K562 (cell line): ENCODE measurements around the gene PBRM1. TPM values are rescaled to one million over a fixed set of nuclear protein-coding genes. Genes with fewer than 3 reads are reported as not detected.

ENCODE experiments used
- CTBP1 ChIP-seq: fragments of 450-650 bp; IDR thresholded peaks from 2 replicates; pipeline ENCODE4 v1.6.1; 2016; ENCODE audit warnings: borderline replicate concordance
- DLX4 ChIP-seq: fragments of 250-450 bp; sonication (Bioruptor Pico); IDR thresholded peaks from 2 replicates; pipeline ENCODE4 v1.6.1; 2021; ENCODE audit warnings: mild to moderate bottlenecking
- E2F3 ChIP-seq: fragments of 250-450 bp; sonication (Bioruptor Pico); IDR thresholded peaks from 2 replicates; pipeline ENCODE4 v1.4.0; 2020; ENCODE audit warnings: mild to moderate bottlenecking
- GMEB1 ChIP-seq: fragments of 250-450 bp; sonication (Bioruptor Pico); IDR thresholded peaks from 2 replicates; pipeline ENCODE4 v1.4.0; 2020; ENCODE audit warnings: mild to moderate bottlenecking
- HMGN3 ChIP-seq: IDR thresholded peaks from 2 replicates; pipeline ENCODE4 v1.6.1; 2011; ENCODE audit warnings: borderline replicate concordance, low read depth, mild to moderate bottlenecking, mixed read lengths, low read length; ENCODE audit not compliant: insufficient read length; ENCODE audit errors: extremely low read depth
- NEUROD1 ChIP-seq: fragments of 150-350 bp; IDR thresholded peaks from 2 replicates; pipeline ENCODE4 v1.6.1; 2014; ENCODE audit warnings: borderline replicate concordance, low read length, low read depth; ENCODE audit not compliant: partially characterized antibody
- NFRKB ChIP-seq: fragments of 450-650 bp; IDR thresholded peaks from 2 replicates; pipeline ENCODE4 v1.6.1; 2016; ENCODE audit warnings: low read depth
- RBBP5 ChIP-seq: fragments of 200-600 bp; sonication (generic); IDR thresholded peaks from 2 replicates; pipeline ENCODE4 v1.6.1; 2012; ENCODE audit warnings: borderline replicate concordance, mild to moderate bottlenecking, low read length, control low read depth, inconsistent platforms; ENCODE audit not compliant: insufficient read depth, poor library complexity, severe bottlenecking
- RNF2 ChIP-seq: sonication (generic); IDR thresholded peaks from 2 replicates; pipeline ENCODE4 v1.6.1; 2016
- ZBTB40 ChIP-seq, 2 experiments: fragments of 450-650 bp in 1 of 2; sonication (generic) in 1 of 2; formaldehyde crosslinking in 1 of 2; IDR thresholded peaks; 2 replicates each; pipeline versions ENCODE4 v1.7.1 to v1.9.0; 2016 to 2022; ENCODE audit warnings: inconsistent platforms in 1 of 2, mild to moderate bottlenecking in 1 of 2, missing genetic modification reagents in 1 of 2
- polyA plus RNA-seq, 8 experiments: library from polyadenylated mRNA; depleted of rRNA in 4 of 8; stranded (reverse) in 5 of 8; unstranded in 3 of 8; fragments of >200 nt; fragmentation: Nextera tagmentation in 2 of 8; fragmentation: Illumina TruSeq in 1 of 8; extraction: Ambion mirVana in 2 of 8; extraction: Trizol in 1 of 8; gene quantifications; 2 replicates each; pipeline versions ENCODE4 v1.2.1 to v1.2.3, GENCODE V29; 2011 to 2014; ENCODE audit warnings: inconsistent platforms in 1 of 8, missing spikeins in 1 of 8
- total RNA-seq, 7 experiments: library from RNA; depleted of rRNA in 6 of 7; stranded (reverse); fragments of >200 nt in 6 of 7; fragmentation: Illumina TruSeq in 2 of 7; extraction: Trizol in 2 of 7; gene quantifications; 2 replicates each; pipeline versions ENCODE4 v1.2.1 to v1.2.3, GENCODE V29; 2011 to 2021; ENCODE audit warnings: low replicate concordance in 1 of 7

Gene PBRM1
- total and polyA plus RNA-seq, 9 of the 15 experiments (the other 6 are each of a cell fraction or from before 2014, with no cell fraction given) = 3.9 to 31.8 (median 19.0) TPM

- TF ChIP-seq ZBTB40 (IDR thresholded peaks at IDR 0.05) (peak; percentile 96), ZBTB40 (CRISPR knock-in tag; IDR thresholded peaks at IDR 0.05) (no peak), NEUROD1 (peak; percentile 13), CTBP1 (peak; percentile 75), RBBP5 (peak; percentile 88), HMGN3 (peak; percentile 76), NFRKB (no peak), DLX4 (CRISPR knock-in tag) (no peak), E2F3 (CRISPR knock-in tag) (0 out of 2 replicates have a peak, but pooled peaks have one; percentile 6), GMEB1 (CRISPR knock-in tag) (no peak), RNF2 (0 out of 2 replicates have a peak, but pooled peaks have one; percentile 32)
Measured at GRCh38 chr3:52705688-52706686, 20.3 kb upstream of the PBRM1 start, which contains the start of the genes GLT8D1 and SPCS1 (continued).
